Lung (tissue), 12 donors: ENCODE results near the gene ENTPD7. TPM values are rescaled to one million over a fixed set of nuclear protein-coding genes. Genes with fewer than 3 reads are reported as not detected.

Source experiments
- ATAC-seq: fragments of 200-7000 bp; cut with Tn5 transposase; one replicate; pipeline ENCODE4 v1.9.1; 2020; ENCODE audit warnings: moderate number of reproducible peaks; ENCODE audit not compliant: insufficient read depth, low FRiP score
- DNase-seq, 3 donors: peaks; one replicate each; pipeline ENCODE4 v3.0.0-alpha.2; 2013 to 2017
- H3K27ac ChIP-seq, 2 donors: one replicate each; pipeline ENCODE4 v1.5.1; 2013; ENCODE audit warnings: mild to moderate bottlenecking in 2 of 2, moderate library complexity in 2 of 2, control low read depth in 1 of 2, inconsistent platforms in 1 of 2, low read depth in 1 of 2, low read length in 1 of 2
- H3K27me3 ChIP-seq, 3 donors: one replicate each; pipeline ENCODE4 v1.5.1; 2013; ENCODE audit warnings: low read length in 2 of 3; ENCODE audit not compliant: control insufficient read depth in 3 of 3, insufficient read depth in 3 of 3
- H3K36me3 ChIP-seq, 4 donors: one replicate each; pipeline ENCODE4 v1.5.1; 2013; ENCODE audit warnings: low read length in 4 of 4, mild to moderate bottlenecking in 1 of 4, moderate library complexity in 1 of 4; ENCODE audit not compliant: control insufficient read depth in 4 of 4, insufficient read depth in 4 of 4
- H3K4me1 ChIP-seq, 5 donors: one replicate each; pipeline ENCODE4 v1.5.1; 2013; ENCODE audit warnings: low read length in 5 of 5, mild to moderate bottlenecking in 2 of 5, moderate library complexity in 1 of 5; ENCODE audit not compliant: control insufficient read depth in 5 of 5, insufficient read depth in 5 of 5
- H3K4me3 ChIP-seq: one replicate; pipeline ENCODE4 v1.5.1; 2013; ENCODE audit warnings: mild to moderate bottlenecking, control low read depth, moderate library complexity
- H3K9ac ChIP-seq, 2 donors: one replicate each; pipeline ENCODE4 v1.5.1; 2013; ENCODE audit warnings: low read length in 2 of 2, control low read depth in 1 of 2; ENCODE audit not compliant: insufficient read depth in 1 of 2
- H3K9me3 ChIP-seq, 4 donors: one replicate each; pipeline ENCODE4 v1.5.1; 2013; ENCODE audit warnings: low read length in 3 of 4, mild to moderate bottlenecking in 1 of 4, moderate library complexity in 1 of 4; ENCODE audit not compliant: control insufficient read depth in 4 of 4, insufficient read depth in 3 of 4
- WGBS, 2 donors: extraction: QIAGEN DNeasy Blood & Tissue Kit; methylation state at CpG; one replicate each; pipeline ENCODE4 v1.1.7; 2013; 5-methylcytosine and 5-hydroxymethylcytosine counted together
- polyA plus RNA-seq, 2 donors: library from polyadenylated mRNA; stranded (reverse); fragments of 200-250 nt; gene quantifications; one replicate each; pipeline ENCODE4 v1.2.1, GENCODE V29; 2013
- total RNA-seq, 2 donors: library from RNA; depleted of rRNA in 1 of 2; stranded (reverse); fragments of >200 nt in 1 of 2; gene quantifications; one replicate each; pipeline ENCODE4 v1.2.1, GENCODE V29; 2014 to 2021
- TF ChIP-seq, protein P1 (sequence below): IDR thresholded peaks from 2 replicates; pipeline ENCODE4 v1.5.1; 2012; ENCODE audit warnings: mild to moderate bottlenecking; ENCODE audit errors: control extremely low read depth, extremely low read depth
- donor health status: control.
- donor health status: control.
- donor health status: Bipolar disorder and iron deficiency.
- donor health status: healthy.
- donor health status: DM: yes; HTN: yes; CAD: no.

ENTPD7 gene
- total and polyA plus RNA-seq, 4 donors: 1.0 to 14.6 (median 10.6) TPM

DNA sequence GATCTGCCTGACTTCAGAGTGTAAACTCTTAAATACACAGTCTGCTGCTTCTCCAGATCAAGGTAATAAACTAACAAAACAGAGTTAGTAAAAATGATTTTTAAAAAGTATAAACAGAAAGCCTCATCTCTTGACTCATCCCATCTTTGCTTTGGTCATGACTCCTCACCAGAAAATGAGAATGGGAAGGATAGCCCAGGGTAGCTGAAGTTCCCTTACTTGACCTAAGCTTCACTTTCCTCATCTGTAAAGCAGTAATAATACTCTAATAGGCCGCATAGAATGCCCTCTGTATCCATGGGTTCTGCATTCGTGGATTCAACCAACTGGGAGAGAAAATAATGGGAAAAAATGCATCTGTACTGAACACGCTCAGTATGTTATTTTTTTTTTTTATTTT, 27.8 kb upstream of the ENTPD7 start:
- TF ChIP-seq, protein P1, sequence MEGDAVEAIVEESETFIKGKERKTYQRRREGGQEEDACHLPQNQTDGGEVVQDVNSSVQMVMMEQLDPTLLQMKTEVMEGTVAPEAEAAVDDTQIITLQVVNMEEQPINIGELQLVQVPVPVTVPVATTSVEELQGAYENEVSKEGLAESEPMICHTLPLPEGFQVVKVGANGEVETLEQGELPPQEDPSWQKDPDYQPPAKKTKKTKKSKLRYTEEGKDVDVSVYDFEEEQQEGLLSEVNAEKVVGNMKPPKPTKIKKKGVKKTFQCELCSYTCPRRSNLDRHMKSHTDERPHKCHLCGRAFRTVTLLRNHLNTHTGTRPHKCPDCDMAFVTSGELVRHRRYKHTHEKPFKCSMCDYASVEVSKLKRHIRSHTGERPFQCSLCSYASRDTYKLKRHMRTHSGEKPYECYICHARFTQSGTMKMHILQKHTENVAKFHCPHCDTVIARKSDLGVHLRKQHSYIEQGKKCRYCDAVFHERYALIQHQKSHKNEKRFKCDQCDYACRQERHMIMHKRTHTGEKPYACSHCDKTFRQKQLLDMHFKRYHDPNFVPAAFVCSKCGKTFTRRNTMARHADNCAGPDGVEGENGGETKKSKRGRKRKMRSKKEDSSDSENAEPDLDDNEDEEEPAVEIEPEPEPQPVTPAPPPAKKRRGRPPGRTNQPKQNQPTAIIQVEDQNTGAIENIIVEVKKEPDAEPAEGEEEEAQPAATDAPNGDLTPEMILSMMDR: no peak
- 93 to 96% methylated on average over 3 of the region's 3 CpGs for WGBS, 2 donors
- Histone ChIP-seq H3K36me3 (no peaks in the 10 kb centered on the region), H3K4me1 (no peaks in the 10 kb centered on the region), H3K27ac (no peak overlapping the region), H3K27me3 (no peaks in the 10 kb centered on the region), H3K9me3 (no peaks in the 10 kb centered on the region), H3K4me3 (no peak overlapping the region), H3K9ac (no peak overlapping the region)
- no peak for DNase-seq
- ATAC-seq: no peak

DNA sequence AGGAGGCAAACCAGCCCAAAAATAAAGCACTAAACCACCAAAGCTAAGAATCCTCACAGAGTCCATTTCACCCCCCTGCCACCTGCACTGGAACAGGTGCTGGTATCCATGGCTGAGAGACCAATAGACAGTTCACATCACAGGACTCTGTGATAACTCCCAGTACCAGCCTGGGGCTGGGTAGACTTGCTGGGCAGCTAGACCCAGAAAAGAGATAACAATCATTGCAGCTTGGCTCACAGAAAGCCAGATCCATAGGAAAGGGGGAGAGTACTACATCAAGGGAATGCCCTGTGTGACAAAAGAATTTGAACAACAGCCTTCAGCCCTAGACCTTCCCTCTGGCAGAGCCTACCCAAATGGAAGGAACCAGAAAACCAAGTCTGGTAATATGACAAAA, 25.5 kb upstream of the ENTPD7 start:
- no peaks in the 10 kb centered on the region for H3K36me3 ChIP-seq
- H3K27me3 ChIP-seq: no peaks in the 10 kb centered on the region
- no peak for DNase-seq

DNA sequence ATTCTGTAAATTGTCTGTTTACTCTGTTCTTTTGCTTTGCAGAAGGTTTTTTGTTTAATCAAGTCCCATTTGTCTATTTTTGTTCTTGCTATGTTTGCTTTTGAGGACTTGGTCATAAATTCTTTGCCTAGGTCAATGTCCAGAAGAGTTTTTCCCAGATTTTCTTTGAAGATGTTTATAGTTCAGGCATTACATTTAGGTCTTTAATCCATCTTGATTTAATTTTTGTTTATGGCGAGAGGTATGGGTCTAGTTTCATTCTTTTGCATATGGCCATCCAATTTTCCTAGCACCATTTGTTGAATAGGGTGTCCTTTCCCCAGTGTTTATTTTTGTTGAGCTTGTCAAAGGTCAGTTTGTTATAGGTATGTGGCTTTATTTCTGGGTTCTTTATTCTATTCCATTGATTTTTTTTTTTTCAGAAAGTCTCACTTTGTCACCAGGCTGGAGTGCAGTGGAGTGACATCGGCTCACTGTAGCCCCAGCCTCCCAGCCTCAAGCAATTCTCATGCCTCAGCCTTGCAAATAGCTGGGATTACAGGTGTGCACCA, 11.6 kb upstream of the ENTPD7 start:
- 92 to 97% methylated on average over 2 of the region's 2 CpGs for WGBS, 2 donors
- Histone ChIP-seq H3K4me3 (no peak overlapping the region), H3K27ac (no peak overlapping the region), H3K9ac (no peak overlapping the region), H3K9me3 (peaks cover 0 to 3% (median 0%) of the 10 kb centered on the region in 4 donors), H3K36me3 (no peaks in the 10 kb centered on the region), H3K27me3 (no peaks in the 10 kb centered on the region), H3K4me1 (no peaks in the 10 kb centered on the region)
- DNase-seq (no peak), ATAC-seq (no peak)
- TF ChIP-seq, protein P1: no peak

More for the DNA sequence above, 25.5 kb upstream of the ENTPD7 start:
- TF ChIP-seq, protein P1: no peak
- Histone ChIP-seq H3K9me3 (no peaks in the 10 kb centered on the region), H3K4me1 (no peaks in the 10 kb centered on the region), H3K9ac (no peak overlapping the region), H3K4me3 (no peak overlapping the region), H3K27ac (no peak overlapping the region)
- no peak for ATAC-seq

DNA sequence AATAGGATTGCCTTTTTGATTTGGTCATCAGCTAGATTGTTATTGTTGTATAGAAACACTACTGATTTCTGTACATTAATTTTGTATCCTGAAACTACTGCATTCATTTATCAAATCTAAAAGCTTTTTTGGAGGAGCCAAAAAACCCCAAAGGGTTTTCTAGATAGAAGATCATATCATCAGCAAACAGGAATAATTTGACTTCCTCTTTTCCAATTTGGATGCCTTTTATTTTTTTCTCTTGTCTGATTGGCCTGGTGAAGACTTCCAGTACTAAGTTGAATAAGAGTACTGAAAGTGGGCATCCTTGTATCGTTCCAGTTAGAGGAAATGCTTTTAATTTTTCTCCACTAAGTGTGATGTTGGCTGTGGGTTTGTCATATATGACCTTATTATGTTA, 10.6 kb upstream of the ENTPD7 start:
- H3K36me3 ChIP-seq: no peaks in the 10 kb centered on the region
- TF ChIP-seq, protein P1: no peak
- no peak overlapping the region for H3K4me3 ChIP-seq
- no peaks in the 10 kb centered on the region for H3K27me3 ChIP-seq
- WGBS, 2 donors: 0 to 37% methylated on average over 1 of the region's 1 CpG
- peaks cover 0 to 3% (median 0%) of the 10 kb centered on the region in 4 donors for H3K9me3 ChIP-seq
- H3K4me1 ChIP-seq: no peaks in the 10 kb centered on the region
- H3K9ac ChIP-seq: no peak overlapping the region
- H3K27ac ChIP-seq: no peak overlapping the region
- no peak for ATAC-seq
- DNase-seq: no peak
